SK-N-SH (cell line): ENCODE data around the gene TERT. TPM values are rescaled to one million over a fixed set of nuclear protein-coding genes. Genes with fewer than 3 reads are reported as not detected.

ENCODE experiments used
- CTCF ChIA-PET: fragments of 300-600, 350-600 bp; formaldehyde crosslinking; extraction: SDS; loops from one replicate; lab custom pipeline; 2021; lab: Yijun Ruan, JAX
- POLR2A ChIA-PET: fragments of 350-600 bp; sonication (Branson Sonifier 250); formaldehyde crosslinking; extraction: SDS; loops from one replicate; lab custom pipeline; 2020; ENCODE audit warnings: antibody characterized with exemption, inconsistent platforms; lab: Yijun Ruan, JAX
- DNase-seq: peaks from one replicate; pipeline ENCODE4 v3.0.0; 2012
- H2AFZ ChIP-seq: fragments of 200-600 bp; sonication (generic); 2 replicates; pipeline ENCODE4 v1.8.1; 2016; ENCODE audit warnings: antibody characterized with exemption, mild to moderate bottlenecking, low read depth
- H3F3A ChIP-seq: fragments of 200-600 bp; sonication (generic); replicated peaks from 2 replicates; pipeline ENCODE3; 2016; ENCODE audit warnings: antibody characterized with exemption, mild to moderate bottlenecking; ENCODE audit not compliant: insufficient read depth
- H3K27ac ChIP-seq, 2 experiments: fragments of 200-500 bp in 1 of 2; fragments of 200-600 bp in 1 of 2; sonication (Bioruptor generic) in 1 of 2; sonication (generic), shearing (Covaris generic) in 1 of 2; 2 replicates each; pipeline versions ENCODE4 v1.5.1 to v1.6.1; 2014 to 2016; ENCODE audit warnings: low read depth in 2 of 2, inconsistent platforms in 1 of 2, low read length in 1 of 2, mild to moderate bottlenecking in 1 of 2, mixed read lengths in 1 of 2
- H3K27me3 ChIP-seq: fragments of 200-600 bp; sonication (generic), shearing (Covaris generic); 2 replicates; pipeline ENCODE4 v1.6.1; 2016; ENCODE audit warnings: mixed run types; ENCODE audit not compliant: insufficient read depth
- H3K36me3 ChIP-seq, 2 experiments: fragments of 200-500 bp in 1 of 2; fragments of 200-600 bp in 1 of 2; sonication (Bioruptor generic) in 1 of 2; sonication (generic) in 1 of 2; replicated peaks in 1 of 2; 2 replicates each; pipeline versions ENCODE3 to v1.5.1; 2014 to 2016; ENCODE audit warnings: low read length in 1 of 2, mild to moderate bottlenecking in 1 of 2; ENCODE audit not compliant: insufficient read depth in 2 of 2, control insufficient read depth in 1 of 2
- H3K4me1 ChIP-seq, 2 experiments: fragments of 200-500 bp in 1 of 2; fragments of 200-600 bp in 1 of 2; sonication (Bioruptor generic) in 1 of 2; sonication (generic), shearing (Covaris generic) in 1 of 2; 2 replicates each; pipeline versions ENCODE4 v1.5.1 to v1.6.1; 2014 to 2016; ENCODE audit warnings: low read depth in 1 of 2, low read length in 1 of 2, mixed run types in 1 of 2; ENCODE audit not compliant: insufficient read depth in 2 of 2, control insufficient read depth in 1 of 2
- H3K4me2 ChIP-seq: fragments of 200-600 bp; sonication (generic), shearing (Covaris generic); 2 replicates; pipeline ENCODE4 v1.6.1; 2017; ENCODE audit warnings: mixed run types
- H3K4me3 ChIP-seq, 2 experiments: fragments of 200-500 bp in 1 of 2; fragments of 200-600 bp in 1 of 2; sonication (Bioruptor generic) in 1 of 2; sonication (generic), shearing (Covaris generic) in 1 of 2; 2 replicates each; pipeline versions ENCODE4 v1.5.1 to v1.8.1; 2014 to 2016; ENCODE audit warnings: low read depth in 2 of 2, inconsistent platforms in 1 of 2, low read length in 1 of 2, mild to moderate bottlenecking in 1 of 2, mixed read lengths in 1 of 2, moderate library complexity in 1 of 2
- H3K79me2 ChIP-seq: fragments of 200-600 bp; sonication (generic); 2 replicates; pipeline ENCODE4 v1.8.1; 2017; ENCODE audit warnings: mild to moderate bottlenecking; ENCODE audit not compliant: insufficient read depth
- H3K9ac ChIP-seq: fragments of 200-600 bp; sonication (generic); 2 replicates; pipeline ENCODE4 v1.6.1; 2017; ENCODE audit warnings: mixed run types
- H3K9me2 ChIP-seq: fragments of 200-600 bp; sonication (generic); 2 replicates; pipeline ENCODE4 v1.6.1; 2017; ENCODE audit warnings: mixed run types
- H3K9me3 ChIP-seq: fragments of 200-600 bp; sonication (generic); 2 replicates; pipeline ENCODE4 v1.6.1; 2017; ENCODE audit warnings: mixed run types, mild to moderate bottlenecking, moderate library complexity
- H4K20me1 ChIP-seq: fragments of 200-600 bp; sonication (generic); 2 replicates; pipeline ENCODE4 v1.6.1; 2017; ENCODE audit warnings: mild to moderate bottlenecking, mixed run types; ENCODE audit not compliant: insufficient read depth
- FOSL2 ChIP-seq: IDR thresholded peaks from 2 replicates; pipeline ENCODE4 v1.4.0; 2012; ENCODE audit warnings: low read depth, mild to moderate bottlenecking, moderate library complexity, borderline replicate concordance
- FOXJ3 ChIP-seq: sonication (generic); formaldehyde crosslinking; IDR thresholded peaks from 2 replicates; pipeline ENCODE4 v1.5.1; 2020; ENCODE audit warnings: mild to moderate bottlenecking, missing genetic modification reagents
- FOXM1 ChIP-seq: IDR thresholded peaks from 2 replicates; pipeline ENCODE4 v1.4.0; 2012; ENCODE audit warnings: low read depth, mild to moderate bottlenecking
- GATA2 ChIP-seq: sonication (generic); formaldehyde crosslinking; IDR thresholded peaks from 2 replicates; pipeline ENCODE4 v1.5.0; 2020; ENCODE audit warnings: mild to moderate bottlenecking, missing genetic modification reagents
- IRF3 ChIP-seq: fragments of 150-350 bp; IDR thresholded peaks from 2 replicates; pipeline ENCODE4 v1.6.1; 2016; ENCODE audit warnings: mild to moderate bottlenecking, low read depth, low read length
- MAX ChIP-seq: IDR thresholded peaks from 2 replicates; pipeline ENCODE4 v1.4.0; 2012; ENCODE audit warnings: low read depth
- POLR2AphosphoS5 ChIP-seq: IDR thresholded peaks from 2 replicates; pipeline ENCODE4 v1.6.1; 2012; ENCODE audit warnings: low read depth, low read length
- RCOR1 ChIP-seq: fragments of 150-350 bp; IDR thresholded peaks from 2 replicates; pipeline ENCODE4 v1.6.1; 2017; ENCODE audit warnings: antibody characterized with exemption, low read length
- RFX5 ChIP-seq: IDR thresholded peaks from 2 replicates; pipeline ENCODE4 v1.6.1; 2012; ENCODE audit warnings: mild to moderate bottlenecking, improper control_type of control experiment, low read length
- RXRA ChIP-seq: IDR thresholded peaks from 2 replicates; pipeline ENCODE4 v1.4.0; 2012; ENCODE audit warnings: low read depth, mild to moderate bottlenecking, borderline replicate concordance
- USF2 ChIP-seq: fragments of 150-350 bp; IDR thresholded peaks from 2 replicates; pipeline ENCODE4 v1.6.1; 2017; ENCODE audit warnings: antibody characterized with exemption, low read length, low read depth, borderline replicate concordance
- YY1 ChIP-seq: IDR thresholded peaks from 2 replicates; pipeline ENCODE4 v1.4.0; 2012; ENCODE audit warnings: low read depth, mild to moderate bottlenecking
- ZBTB33 ChIP-seq: IDR thresholded peaks from 2 replicates; pipeline ENCODE4 v1.4.0; 2012; ENCODE audit warnings: low read depth, borderline replicate concordance
- WGBS: methylation state at CpG from one replicate; pipeline ENCODE4 v1.1.6; 2017; ENCODE audit warnings: low lambda C conversion rate; 5-methylcytosine and 5-hydroxymethylcytosine counted together
- polyA plus RNA-seq, 3 experiments: library from polyadenylated mRNA; depleted of rRNA; stranded (reverse); fragments of >200 nt; gene quantifications; 2 replicates each; pipeline ENCODE4 v1.2.3, GENCODE V29; 2012

The TERT gene
- polyA plus RNA-seq, 1 of the 3 experiments (the other 2 are of a cell fraction): 2.4 TPM

GRCh38 chr5:1266791-1267190 is 28.1 kb downstream of the TERT start:
- WGBS: 80% methylated on average over 5 of the region's 9 CpGs
- Histone ChIP-seq H3K36me3 (no peaks in the 10 kb centered on the region), H3K4me2 (no peak overlapping the region), H3K9ac (no peak overlapping the region), H3K9me3 (no peaks in the 10 kb centered on the region; the same call in 1 of the 2 replicates), H3K9me2 (no peaks in the 10 kb centered on the region), H4K20me1 (no peaks in the 10 kb centered on the region), H3K79me2 (no peaks in the 10 kb centered on the region), H3K27me3 (no peaks in the 10 kb centered on the region; the same call in 1 of the 2 replicates), H3F3A (no peaks in the 10 kb centered on the region), H2AFZ (no peak overlapping the region), H3K27ac (no peak overlapping the region)
- CTCF ChIA-PET: no interaction called here
- POLR2A ChIA-PET: no interaction called here
- no peak for DNase-seq
- TF ChIP-seq USF2: no peak
- no peak for TF ChIP-seq FOXJ3
- TF ChIP-seq RFX5: no peak
- TF ChIP-seq FOXM1: no peak
- TF ChIP-seq POLR2AphosphoS5: no peak
- no peak for TF ChIP-seq IRF3
- TF ChIP-seq MAX: no peak
- TF ChIP-seq FOSL2: no peak
- TF ChIP-seq YY1: no peak
- no peak for TF ChIP-seq ZBTB33
- no peak for TF ChIP-seq GATA2 (CRISPR knock-in tag)
- no peak for TF ChIP-seq RCOR1
- TF ChIP-seq RXRA: no peak
- TF ChIP-seq, all 33 proteins: peak for 0
- H3K4me3 ChIP-seq: no peak overlapping the region
- H3K4me1 ChIP-seq: no peaks in the 10 kb centered on the region
